ENCODE measurements around the gene ARID3B. TPM values are rescaled to one million over a fixed set of nuclear protein-coding genes. Genes with fewer than 3 reads are reported as not detected.
"Not testable (repeated sequence)": the region's sequence is repeated elsewhere in the genome, so short reads cannot be mapped to it uniquely, and the experiment has no call there.

The ARID3B gene
- total RNA-seq, 1 donor from 2014 or later = 154 TPM

DNA sequence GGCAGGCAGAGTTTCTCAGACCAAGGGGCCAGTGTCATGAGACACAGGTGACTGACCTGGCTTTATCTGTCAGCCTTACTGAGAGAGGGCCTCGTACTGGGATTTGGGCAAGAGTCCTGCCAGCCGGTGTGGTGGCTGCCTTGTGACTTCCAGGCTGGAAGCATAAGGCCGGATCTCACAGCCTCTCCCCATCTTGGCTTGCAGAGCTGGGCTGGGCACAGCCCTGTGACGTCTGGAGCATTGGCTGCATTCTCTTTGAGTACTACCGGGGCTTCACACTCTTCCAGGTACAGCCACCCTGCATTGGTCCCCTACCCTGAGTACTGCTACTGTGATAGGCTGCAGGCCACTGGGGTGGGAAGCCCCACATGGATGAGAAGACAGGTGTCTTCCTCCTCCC is 86.7 kb downstream of the ARID3B start:
- H3K9me3 Mint-ChIP-seq (ENCODE audit: unreplicated experiment) = no peaks in the 10 kb centered on the region
- peaks cover 13% of the 10 kb centered on the region for H3K27me3 Mint-ChIP-seq (ENCODE audit: unreplicated experiment)
- peaks cover 10% of the 10 kb centered on the region for H3K4me1 Mint-ChIP-seq (ENCODE audit: low read depth, unreplicated experiment)
- no peak overlapping the region for H3K4me3 Mint-ChIP-seq (ENCODE audit: unreplicated experiment)
- H3K36me3 Mint-ChIP-seq (ENCODE audit: unreplicated experiment) = no peaks in the 10 kb centered on the region
- no peak overlapping the region for H3K27ac Mint-ChIP-seq (ENCODE audit: unreplicated experiment)
- TF ChIP-seq, protein P1, sequence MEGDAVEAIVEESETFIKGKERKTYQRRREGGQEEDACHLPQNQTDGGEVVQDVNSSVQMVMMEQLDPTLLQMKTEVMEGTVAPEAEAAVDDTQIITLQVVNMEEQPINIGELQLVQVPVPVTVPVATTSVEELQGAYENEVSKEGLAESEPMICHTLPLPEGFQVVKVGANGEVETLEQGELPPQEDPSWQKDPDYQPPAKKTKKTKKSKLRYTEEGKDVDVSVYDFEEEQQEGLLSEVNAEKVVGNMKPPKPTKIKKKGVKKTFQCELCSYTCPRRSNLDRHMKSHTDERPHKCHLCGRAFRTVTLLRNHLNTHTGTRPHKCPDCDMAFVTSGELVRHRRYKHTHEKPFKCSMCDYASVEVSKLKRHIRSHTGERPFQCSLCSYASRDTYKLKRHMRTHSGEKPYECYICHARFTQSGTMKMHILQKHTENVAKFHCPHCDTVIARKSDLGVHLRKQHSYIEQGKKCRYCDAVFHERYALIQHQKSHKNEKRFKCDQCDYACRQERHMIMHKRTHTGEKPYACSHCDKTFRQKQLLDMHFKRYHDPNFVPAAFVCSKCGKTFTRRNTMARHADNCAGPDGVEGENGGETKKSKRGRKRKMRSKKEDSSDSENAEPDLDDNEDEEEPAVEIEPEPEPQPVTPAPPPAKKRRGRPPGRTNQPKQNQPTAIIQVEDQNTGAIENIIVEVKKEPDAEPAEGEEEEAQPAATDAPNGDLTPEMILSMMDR (IDR thresholded peaks at IDR 0.05; ENCODE audit: partially characterized antibody, unreplicated experiment) = no peak
- DNase-seq = no peak

DNA sequence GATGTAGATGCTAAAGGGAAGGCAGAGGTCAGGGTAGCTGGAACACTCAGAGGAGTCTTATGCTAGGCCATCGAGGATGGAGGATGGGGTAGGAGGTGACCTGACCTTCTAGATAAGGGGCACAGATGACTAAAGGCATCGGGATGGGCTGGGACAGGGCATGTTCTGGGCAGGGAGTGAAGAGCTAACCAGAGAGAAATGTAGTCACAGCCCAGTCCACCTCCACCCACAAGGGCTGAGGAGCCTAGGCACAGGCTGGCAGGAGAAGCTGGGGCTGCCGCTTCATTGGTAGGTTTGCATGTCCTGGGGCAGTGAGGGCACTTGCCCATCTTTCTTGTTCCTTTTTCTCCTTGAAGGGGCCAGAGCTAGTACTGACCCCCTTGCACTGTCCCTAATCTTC is 87.2 kb downstream of the ARID3B start:
- DNase-seq = no peak
- peaks cover 13% of the 10 kb centered on the region for H3K27me3 Mint-ChIP-seq (ENCODE audit: unreplicated experiment)
- TF ChIP-seq, protein P1 (IDR thresholded peaks at IDR 0.05; ENCODE audit: partially characterized antibody, unreplicated experiment) = no peak
- H3K27ac Mint-ChIP-seq (ENCODE audit: unreplicated experiment) = no peak overlapping the region
- H3K4me1 Mint-ChIP-seq (ENCODE audit: low read depth, unreplicated experiment) = peaks cover 10% of the 10 kb centered on the region
- no peak overlapping the region for H3K4me3 Mint-ChIP-seq (ENCODE audit: unreplicated experiment)
- H3K9me3 Mint-ChIP-seq (ENCODE audit: unreplicated experiment) = no peaks in the 10 kb centered on the region
- H3K36me3 Mint-ChIP-seq (ENCODE audit: unreplicated experiment) = no peaks in the 10 kb centered on the region

DNA sequence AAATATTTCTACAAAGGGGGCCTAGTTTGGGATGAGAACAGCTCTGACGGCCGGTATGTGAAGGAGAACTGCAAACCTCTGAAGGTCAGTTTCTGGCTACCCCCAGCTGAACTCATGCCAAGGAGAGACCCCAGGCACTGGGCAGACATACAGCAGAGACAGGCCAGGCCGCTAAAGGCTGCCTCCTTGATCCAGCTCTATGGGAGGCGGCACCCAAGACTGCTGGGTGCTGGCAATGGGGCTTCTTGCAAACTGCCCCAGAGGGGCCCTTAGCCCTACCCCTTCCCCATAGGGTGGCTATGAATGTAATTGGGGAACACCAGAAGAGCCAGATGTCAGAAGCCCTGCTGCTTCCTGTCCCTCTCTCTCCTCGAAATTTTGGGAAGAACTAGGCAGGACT is 87.9 kb downstream of the ARID3B start:
- no peaks in the 10 kb centered on the region for H3K9me3 Mint-ChIP-seq (ENCODE audit: unreplicated experiment)
- H3K36me3 Mint-ChIP-seq (ENCODE audit: unreplicated experiment) = no peaks in the 10 kb centered on the region
- TF ChIP-seq, protein P1 (IDR thresholded peaks at IDR 0.05; ENCODE audit: partially characterized antibody, unreplicated experiment) = no peak
- peak overlapping the region; percentile 18 for H3K27ac Mint-ChIP-seq (ENCODE audit: unreplicated experiment)
- H3K4me1 Mint-ChIP-seq (ENCODE audit: low read depth, unreplicated experiment) = peaks cover 10% of the 10 kb centered on the region
- H3K4me3 Mint-ChIP-seq (ENCODE audit: unreplicated experiment) = no peak overlapping the region
- no peak for DNase-seq
- H3K27me3 Mint-ChIP-seq (ENCODE audit: unreplicated experiment) = peaks cover 13% of the 10 kb centered on the region

DNA sequence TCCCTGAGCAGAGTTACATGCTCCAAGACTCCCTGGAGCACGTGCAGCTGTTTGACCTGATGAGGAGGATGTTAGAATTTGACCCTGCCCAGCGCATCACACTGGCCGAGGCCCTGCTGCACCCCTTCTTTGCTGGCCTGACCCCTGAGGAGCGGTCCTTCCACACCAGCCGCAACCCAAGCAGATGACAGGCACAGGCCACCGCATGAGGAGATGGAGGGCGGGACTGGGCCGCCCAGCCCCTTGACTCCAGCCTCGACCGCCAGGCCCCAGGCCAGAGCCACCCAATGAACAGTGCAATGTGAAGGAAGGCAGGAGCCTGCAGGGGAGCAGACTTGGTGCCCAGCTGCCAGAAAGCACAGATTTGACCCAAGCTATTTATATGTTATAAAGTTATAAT is 88.7 kb downstream of the ARID3B start:
- not testable (repeated sequence) for DNase-seq; H3K36me3 Mint-ChIP-seq (ENCODE audit: unreplicated experiment); H3K4me3 Mint-ChIP-seq (ENCODE audit: unreplicated experiment)

DNA sequence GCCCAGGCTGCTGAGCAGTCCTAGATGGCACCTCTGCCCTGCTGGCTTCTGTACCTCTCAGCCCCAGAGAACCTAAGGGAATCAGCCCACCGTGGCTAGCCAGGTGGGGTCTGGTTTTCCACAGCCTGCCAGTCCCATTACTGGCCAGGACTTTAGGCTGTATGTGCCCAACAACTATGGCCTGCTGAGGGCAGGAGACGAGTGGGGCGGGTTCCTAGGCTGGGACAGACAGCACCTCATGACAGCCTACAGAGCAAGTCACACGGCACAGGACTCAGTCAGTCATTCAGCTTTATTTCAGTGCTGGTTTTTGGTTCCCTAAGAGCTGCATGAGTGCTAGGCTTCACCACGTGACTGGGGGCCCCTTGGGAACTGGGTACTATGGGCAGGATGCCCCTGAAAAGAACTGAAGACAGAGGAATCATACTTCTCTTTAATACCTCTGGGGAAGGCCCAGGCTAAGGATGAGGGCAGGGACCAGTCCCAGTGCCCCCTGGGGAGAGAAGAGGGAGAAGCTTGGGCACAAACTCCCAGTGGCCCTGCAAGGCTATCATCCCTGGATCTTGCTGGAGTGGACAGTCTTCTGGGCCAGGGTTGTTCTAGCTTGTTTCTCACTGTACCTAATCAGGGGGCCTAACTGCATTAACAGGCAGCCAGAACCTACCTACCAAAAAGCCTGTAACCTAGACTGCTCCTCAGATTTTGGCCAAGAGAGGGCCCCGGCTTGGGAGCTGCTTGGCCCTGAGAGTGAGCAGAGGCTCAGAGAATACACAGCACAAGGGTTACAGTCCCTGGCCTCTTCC is 89.5 kb downstream of the ARID3B start:
- peak; percentile 65 for DNase-seq
- H3K4me3 Mint-ChIP-seq (ENCODE audit: unreplicated experiment) = peak overlapping the region; percentile 61
- peak overlapping the region; percentile 63 for H3K27ac Mint-ChIP-seq (ENCODE audit: unreplicated experiment)
- TF ChIP-seq, protein P1 (IDR thresholded peaks at IDR 0.05; ENCODE audit: partially characterized antibody, unreplicated experiment) = no peak
- no peaks in the 10 kb centered on the region for H3K36me3 Mint-ChIP-seq (ENCODE audit: unreplicated experiment)
- peaks cover 10% of the 10 kb centered on the region for H3K4me1 Mint-ChIP-seq (ENCODE audit: low read depth, unreplicated experiment)
- peaks cover 13% of the 10 kb centered on the region for H3K27me3 Mint-ChIP-seq (ENCODE audit: unreplicated experiment)
- peaks cover 6% of the 10 kb centered on the region for H3K9me3 Mint-ChIP-seq (ENCODE audit: unreplicated experiment)

More for the DNA sequence above, 88.7 kb downstream of the ARID3B start:
- not testable (repeated sequence) for H3K27ac Mint-ChIP-seq (ENCODE audit: unreplicated experiment); H3K9me3 Mint-ChIP-seq (ENCODE audit: unreplicated experiment)
- peaks cover 13% of the 10 kb centered on the region for H3K27me3 Mint-ChIP-seq (ENCODE audit: unreplicated experiment)
- H3K4me1 Mint-ChIP-seq (ENCODE audit: low read depth, unreplicated experiment) = peaks cover 10% of the 10 kb centered on the region
